ENCODE data around the gene TMEM62.
"Not testable (repeated sequence)": the region's sequence is repeated elsewhere in the genome, so short reads cannot be mapped to it uniquely, and the experiment has no call there.

The TMEM62 gene

DNA sequence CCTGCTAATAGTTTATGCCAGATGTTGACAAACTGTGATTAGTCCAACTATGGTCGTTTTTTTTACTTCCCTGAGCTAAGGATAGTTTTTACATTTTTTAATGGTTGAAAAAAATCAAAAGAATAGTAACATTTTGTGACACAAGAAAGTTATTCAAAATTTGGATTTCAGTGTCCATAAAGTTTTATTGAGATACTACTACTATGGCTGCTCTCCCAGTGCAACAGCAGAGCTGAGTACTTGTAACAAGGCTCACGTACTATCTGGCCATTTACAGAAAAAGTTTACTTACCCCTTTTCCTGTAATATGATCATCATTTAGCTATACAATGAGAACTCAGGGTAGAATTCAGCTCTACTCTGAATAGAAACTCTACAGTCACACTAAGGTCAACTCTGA, 11.5 kb upstream of the TMEM62 start:
- TF ChIP-seq, protein P1, sequence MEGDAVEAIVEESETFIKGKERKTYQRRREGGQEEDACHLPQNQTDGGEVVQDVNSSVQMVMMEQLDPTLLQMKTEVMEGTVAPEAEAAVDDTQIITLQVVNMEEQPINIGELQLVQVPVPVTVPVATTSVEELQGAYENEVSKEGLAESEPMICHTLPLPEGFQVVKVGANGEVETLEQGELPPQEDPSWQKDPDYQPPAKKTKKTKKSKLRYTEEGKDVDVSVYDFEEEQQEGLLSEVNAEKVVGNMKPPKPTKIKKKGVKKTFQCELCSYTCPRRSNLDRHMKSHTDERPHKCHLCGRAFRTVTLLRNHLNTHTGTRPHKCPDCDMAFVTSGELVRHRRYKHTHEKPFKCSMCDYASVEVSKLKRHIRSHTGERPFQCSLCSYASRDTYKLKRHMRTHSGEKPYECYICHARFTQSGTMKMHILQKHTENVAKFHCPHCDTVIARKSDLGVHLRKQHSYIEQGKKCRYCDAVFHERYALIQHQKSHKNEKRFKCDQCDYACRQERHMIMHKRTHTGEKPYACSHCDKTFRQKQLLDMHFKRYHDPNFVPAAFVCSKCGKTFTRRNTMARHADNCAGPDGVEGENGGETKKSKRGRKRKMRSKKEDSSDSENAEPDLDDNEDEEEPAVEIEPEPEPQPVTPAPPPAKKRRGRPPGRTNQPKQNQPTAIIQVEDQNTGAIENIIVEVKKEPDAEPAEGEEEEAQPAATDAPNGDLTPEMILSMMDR (IDR thresholded peaks at IDR 0.05; ENCODE audit: low read depth, low read length) = no peak
- H3K4me3 ChIP-seq (ENCODE audit: low read depth, low read length) = no peak overlapping the region

DNA sequence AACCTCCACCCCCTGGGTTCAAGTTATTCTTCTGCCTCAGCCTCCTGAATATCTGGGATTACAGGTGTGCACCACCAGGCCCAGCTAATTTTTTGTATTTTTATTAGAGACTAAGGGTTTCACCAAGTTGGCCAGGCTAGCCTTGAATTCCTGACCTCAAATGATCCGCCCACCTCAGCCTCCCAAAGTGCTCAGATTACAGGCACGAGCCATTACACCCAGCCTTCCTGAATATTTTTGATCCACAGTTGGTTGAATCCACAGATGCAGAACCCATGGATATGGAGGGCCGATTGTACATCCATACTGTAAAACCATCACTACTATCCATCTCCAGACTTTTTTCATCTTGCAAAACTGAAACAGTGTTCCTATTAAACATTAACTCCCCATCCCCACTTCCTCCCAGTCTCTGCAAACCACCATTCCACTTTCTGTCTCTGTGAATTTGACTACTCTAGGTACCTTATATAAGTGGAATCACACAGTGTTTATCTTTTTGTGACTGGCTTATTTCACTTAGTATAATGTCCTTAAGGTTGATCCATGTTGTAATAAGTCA, 8.2 kb upstream of the TMEM62 start:
- TF ChIP-seq, protein P1 (IDR thresholded peaks at IDR 0.05; ENCODE audit: low read depth, low read length) = no peak
- H3K4me3 ChIP-seq (ENCODE audit: low read depth, low read length) = no peak overlapping the region

DNA sequence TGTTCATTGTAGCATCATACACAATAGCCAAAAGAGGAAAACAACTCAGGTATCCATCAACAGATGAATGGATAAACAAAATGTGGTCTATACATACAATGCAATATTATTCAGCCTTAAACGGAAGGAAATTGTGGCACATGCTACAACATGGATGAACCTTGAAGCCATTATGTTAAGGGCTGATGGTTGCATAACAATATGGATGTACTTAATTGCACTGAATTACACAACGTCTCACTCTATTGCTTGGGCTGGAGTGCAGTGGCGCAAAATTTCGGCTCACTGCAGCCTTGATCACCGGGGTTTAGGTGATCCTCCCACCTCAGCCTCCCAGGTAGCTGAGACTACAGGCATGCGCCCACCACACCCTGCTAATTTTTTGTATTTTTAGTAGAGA, 7.0 kb upstream of the TMEM62 start:
- no peak overlapping the region for H3K4me3 ChIP-seq (ENCODE audit: low read depth, low read length)
- TF ChIP-seq, protein P1 (IDR thresholded peaks at IDR 0.05; ENCODE audit: low read depth, low read length) = no peak

DNA sequence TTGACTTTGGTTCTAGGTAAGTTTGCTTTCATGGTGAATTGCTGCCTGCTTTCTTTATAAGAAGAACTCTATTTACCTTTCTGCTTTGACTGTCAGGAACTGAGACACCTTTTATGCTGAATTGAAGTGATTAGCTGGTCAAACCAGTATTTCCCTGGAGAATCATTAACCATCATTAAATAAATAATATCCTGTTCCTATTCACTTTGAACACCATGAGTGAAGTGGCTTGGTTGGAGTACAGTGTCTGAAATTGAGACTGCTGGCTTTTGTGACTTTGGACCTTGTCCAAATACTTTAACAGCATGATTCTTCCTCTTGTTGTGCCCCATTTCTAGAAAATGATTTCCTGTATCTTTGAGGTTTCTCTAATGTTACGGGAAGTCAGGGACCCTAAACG, 5.6 kb upstream of the TMEM62 start:
- H3K4me3 ChIP-seq (ENCODE audit: low read depth, low read length) = no peak overlapping the region
- TF ChIP-seq, protein P1 (IDR thresholded peaks at IDR 0.05; ENCODE audit: low read depth, low read length) = no peak

DNA sequence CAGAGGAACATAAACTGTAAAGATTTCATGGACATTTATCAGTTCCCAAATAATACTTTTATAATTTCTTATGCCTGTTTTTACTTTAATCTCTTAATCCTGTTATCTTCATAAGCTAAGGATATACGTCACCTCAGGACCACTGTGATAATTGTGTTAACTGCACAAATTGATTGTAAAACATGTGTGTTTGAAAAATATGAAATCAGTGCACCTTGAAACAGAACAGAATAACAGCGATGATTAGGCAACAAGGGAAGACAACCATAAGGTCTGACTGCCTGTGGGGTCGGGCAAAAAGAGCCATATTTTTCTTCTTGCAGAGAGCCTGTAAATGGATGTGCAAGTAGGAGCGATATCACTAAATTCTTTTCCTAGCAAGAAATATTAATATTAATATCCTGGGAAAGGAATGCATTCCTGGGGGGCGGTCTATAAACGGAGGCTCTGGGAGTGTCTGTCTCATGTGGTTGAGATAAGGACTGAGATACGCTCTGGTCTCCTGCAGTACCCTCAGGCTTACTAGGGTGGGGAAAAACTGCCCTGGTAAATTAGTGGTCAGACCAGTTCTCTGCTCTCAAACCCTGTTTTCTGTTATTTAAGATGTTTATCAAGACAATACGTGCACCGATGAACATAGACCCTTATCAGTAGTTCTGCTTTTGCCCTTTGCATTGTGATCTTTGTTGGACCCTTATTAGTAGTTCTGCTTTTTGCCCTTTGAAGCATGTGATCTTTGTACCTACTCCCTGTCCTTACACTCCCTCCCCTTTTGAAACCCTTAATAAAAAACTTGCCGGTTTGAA, 5.0 kb upstream of the TMEM62 start:
- not testable (repeated sequence) for H3K4me3 ChIP-seq (ENCODE audit: low read depth, low read length)

DNA sequence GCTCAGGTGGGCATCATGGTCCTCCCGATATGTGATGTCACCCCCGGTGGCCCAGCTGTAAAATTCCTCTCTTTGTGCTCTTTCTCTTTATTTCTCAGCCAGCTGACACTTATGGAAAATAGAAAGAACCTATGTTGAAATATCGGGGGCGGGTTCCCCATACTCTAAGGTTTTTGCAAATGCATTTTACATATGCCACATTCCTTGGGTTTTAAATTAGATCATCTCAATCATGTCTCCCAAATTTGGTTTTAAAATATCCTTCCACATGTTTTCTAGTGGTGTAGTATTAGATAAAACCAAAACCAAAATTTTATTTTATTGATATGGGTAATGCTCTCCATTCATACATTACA, 4.4 kb upstream of the TMEM62 start:
- TF ChIP-seq, protein P1 (IDR thresholded peaks at IDR 0.05; ENCODE audit: low read depth, low read length) = no peak

DNA sequence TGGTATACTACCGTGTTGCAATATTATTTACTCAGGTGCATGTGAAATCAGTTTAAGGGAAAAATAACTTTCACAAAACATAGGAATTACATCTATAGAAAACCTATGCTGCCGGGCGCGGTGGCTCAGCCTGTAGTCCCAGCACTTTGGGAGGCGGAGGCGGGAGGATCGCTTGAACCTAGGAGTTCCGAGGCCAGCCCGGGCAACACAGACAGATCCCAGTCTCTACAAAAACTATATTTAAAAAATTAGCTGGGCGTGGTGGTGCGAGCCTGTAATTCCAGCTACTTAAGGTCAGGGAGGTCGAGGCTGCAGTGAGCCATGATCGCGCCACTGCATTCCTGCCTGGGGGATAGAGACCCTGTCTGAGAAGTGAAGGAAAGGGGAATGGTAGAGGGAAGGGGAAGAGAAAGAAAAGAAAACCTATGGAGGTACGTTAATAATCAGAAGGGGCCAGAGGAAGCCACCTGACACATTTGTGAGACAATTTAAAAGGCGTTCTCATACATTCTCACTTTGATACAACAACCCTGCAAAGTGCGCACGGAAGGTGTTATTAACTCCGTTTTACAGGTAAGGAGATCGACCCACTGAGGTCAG, 456 bp upstream of the TMEM62 start:
- H3K4me3 ChIP-seq (ENCODE audit: low read depth, low read length) = peak overlapping the region; percentile 76
- TF ChIP-seq, protein P1 (IDR thresholded peaks at IDR 0.05; ENCODE audit: low read depth, low read length) = no peak

More for the DNA sequence above, 4.4 kb upstream of the TMEM62 start:
- no peak overlapping the region for H3K4me3 ChIP-seq (ENCODE audit: low read depth, low read length)
